Natural killer cell (primary cell): ENCODE results near the gene UTS2B. TPM values are rescaled to one million over a fixed set of nuclear protein-coding genes. Genes with fewer than 3 reads are reported as not detected.

Experiments used
- ATAC-seq, 3 donors: fragments of 150-1000 bp in 2 of 3; fragments of 200-7000 bp in 1 of 3; cut with Tn5 transposase; 1 replicate in 1 of 3; 2 replicates in 2 of 3; pipeline ENCODE4 v1.10.0; 2021; ENCODE audit warnings: mild to moderate bottlenecking in 2 of 3, moderate library complexity in 2 of 3
- DNase-seq, 2 donors: peaks; one replicate each; pipeline versions ENCODE4 v3.0.0 to v3.0.0-alpha.2; 2013 to 2021; ENCODE audit warnings: mixed read lengths in 1 of 2
- H3K27ac ChIP-seq: one replicate; pipeline ENCODE4 v1.5.1; 2013; ENCODE audit warnings: mild to moderate bottlenecking, low read length
- H3K27me3 ChIP-seq: one replicate; pipeline ENCODE4 v1.6.1; 2013; ENCODE audit warnings: low read length; ENCODE audit not compliant: control insufficient read depth, insufficient read depth
- H3K36me3 ChIP-seq: one replicate; pipeline ENCODE4 v1.6.1; 2013; ENCODE audit warnings: low read length; ENCODE audit not compliant: control insufficient read depth, insufficient read depth
- H3K4me1 ChIP-seq: one replicate; pipeline ENCODE4 v1.6.1; 2013; ENCODE audit warnings: low read length; ENCODE audit not compliant: control insufficient read depth, insufficient read depth
- H3K4me3 ChIP-seq: one replicate; pipeline ENCODE4 v1.5.1; 2013; ENCODE audit warnings: low read length
- H3K9me3 ChIP-seq: one replicate; pipeline ENCODE4 v1.6.1; 2013; ENCODE audit warnings: low read length; ENCODE audit not compliant: control insufficient read depth, insufficient read depth
- H3K27ac Mint-ChIP-seq, 2 donors: one replicate each; pipeline ENCODE4 v1.8.0; 2022; ENCODE audit warnings: mild to moderate bottlenecking in 2 of 2, mixed read lengths in 2 of 2, moderate library complexity in 1 of 2
- H3K27me3 Mint-ChIP-seq, 2 donors: one replicate each; pipeline ENCODE4 v1.8.0; 2022; ENCODE audit warnings: low read depth in 2 of 2, mixed read lengths in 2 of 2
- H3K36me3 Mint-ChIP-seq: one replicate; pipeline ENCODE4 v1.8.0; 2022; ENCODE audit warnings: mixed read lengths
- H3K4me1 Mint-ChIP-seq, 2 donors: one replicate each; pipeline ENCODE4 v1.8.0; 2022; ENCODE audit warnings: mixed read lengths in 2 of 2
- H3K4me3 Mint-ChIP-seq: one replicate; pipeline ENCODE4 v1.8.0; 2022; ENCODE audit warnings: mild to moderate bottlenecking, moderate library complexity, mixed read lengths
- H3K9me3 Mint-ChIP-seq, 2 donors: one replicate each; pipeline ENCODE4 v1.8.0; 2022; ENCODE audit warnings: mixed read lengths in 2 of 2
- WGBS: methylation state at CpG from one replicate; pipeline ENCODE4 v1.1.7; 2013; ENCODE audit warnings: missing lambda C conversion rate; ENCODE audit not compliant: insufficient coverage; 5-methylcytosine and 5-hydroxymethylcytosine counted together
- intact Hi-C: fragments of 100-400 bp; cut with micrococcal nuclease; formaldehyde crosslinking; loops from one replicate; pipeline ENCODE4 v1.14.2; 2022
- total RNA-seq, 4 donors: library from RNA; stranded (reverse); fragments of 120-200 nt in 1 of 4; gene quantifications; one replicate each; pipeline versions ENCODE4 v1.2.3 to v1.2.4, GENCODE V29; 2013 to 2022
- TF ChIP-seq, protein P1 (sequence below): fragments of 200-600 bp; IDR thresholded peaks from one replicate; pipeline ENCODE4 v1.8.0; 2022; ENCODE audit warnings: antibody characterized with exemption

The UTS2B gene
- total RNA-seq, 3 donors from 2014 or later (not counting 1 experiment from before 2014, with no cell fraction given): 0.47 TPM; not detected in 2

- Mint-ChIP-seq H3K4me1 (peaks cover 16 to 21% of the 10 kb centered on the region in 2 donors), H3K9me3 (no peaks in the 10 kb centered on the region)
These were observed 11.7 kb upstream of the UTS2B start for GRCh38 chr3:191342006-191342405.

DNA sequence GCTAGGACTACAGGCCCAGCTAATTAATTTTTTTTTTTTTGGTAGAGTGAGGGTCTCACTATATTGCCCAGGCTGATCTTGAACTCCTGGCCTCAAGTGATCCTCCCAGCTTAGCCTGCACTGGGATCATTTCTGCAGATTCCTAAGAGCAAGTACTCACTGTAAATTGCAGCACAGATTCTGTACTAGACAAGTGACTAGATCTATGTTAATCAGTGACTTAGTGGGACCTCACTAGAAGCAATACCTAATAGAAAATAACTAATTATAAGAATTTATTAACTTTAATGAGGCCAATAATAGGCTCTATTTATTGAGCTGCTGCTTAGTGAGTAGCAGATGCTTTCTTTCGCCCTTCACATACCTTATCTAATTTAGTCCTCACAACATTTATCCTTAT, 10.6 kb upstream of the UTS2B start:
- no peak overlapping the region for H3K4me3 Mint-ChIP-seq
- ATAC-seq: no peak
- H3K27ac Mint-ChIP-seq: no peak overlapping the region
- H3K9me3 ChIP-seq: no peaks in the 10 kb centered on the region
- TF ChIP-seq, protein P1, sequence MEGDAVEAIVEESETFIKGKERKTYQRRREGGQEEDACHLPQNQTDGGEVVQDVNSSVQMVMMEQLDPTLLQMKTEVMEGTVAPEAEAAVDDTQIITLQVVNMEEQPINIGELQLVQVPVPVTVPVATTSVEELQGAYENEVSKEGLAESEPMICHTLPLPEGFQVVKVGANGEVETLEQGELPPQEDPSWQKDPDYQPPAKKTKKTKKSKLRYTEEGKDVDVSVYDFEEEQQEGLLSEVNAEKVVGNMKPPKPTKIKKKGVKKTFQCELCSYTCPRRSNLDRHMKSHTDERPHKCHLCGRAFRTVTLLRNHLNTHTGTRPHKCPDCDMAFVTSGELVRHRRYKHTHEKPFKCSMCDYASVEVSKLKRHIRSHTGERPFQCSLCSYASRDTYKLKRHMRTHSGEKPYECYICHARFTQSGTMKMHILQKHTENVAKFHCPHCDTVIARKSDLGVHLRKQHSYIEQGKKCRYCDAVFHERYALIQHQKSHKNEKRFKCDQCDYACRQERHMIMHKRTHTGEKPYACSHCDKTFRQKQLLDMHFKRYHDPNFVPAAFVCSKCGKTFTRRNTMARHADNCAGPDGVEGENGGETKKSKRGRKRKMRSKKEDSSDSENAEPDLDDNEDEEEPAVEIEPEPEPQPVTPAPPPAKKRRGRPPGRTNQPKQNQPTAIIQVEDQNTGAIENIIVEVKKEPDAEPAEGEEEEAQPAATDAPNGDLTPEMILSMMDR: no peak
- no peak for DNase-seq
- no peaks in the 10 kb centered on the region for H3K27me3 Mint-ChIP-seq
- peaks cover 16 to 17% of the 10 kb centered on the region in 2 donors for H3K4me1 Mint-ChIP-seq
- 80% methylated on average over 1 of the region's 1 CpG for WGBS
- H3K4me3 ChIP-seq: no peak overlapping the region
- no peaks in the 10 kb centered on the region for H3K36me3 ChIP-seq
- intact Hi-C loops: no loop called here
- H3K36me3 Mint-ChIP-seq: no peaks in the 10 kb centered on the region
- no peaks in the 10 kb centered on the region for H3K9me3 Mint-ChIP-seq
- H3K27ac ChIP-seq: no peak overlapping the region
- H3K27me3 ChIP-seq: no peaks in the 10 kb centered on the region
- no peaks in the 10 kb centered on the region for H3K4me1 ChIP-seq

More at GRCh38 chr3:191342006-191342405, 11.7 kb upstream of the UTS2B start:
- no peak for DNase-seq
- no peaks in the 10 kb centered on the region for H3K36me3 Mint-ChIP-seq
- no peaks in the 10 kb centered on the region for H3K27me3 Mint-ChIP-seq
- peak overlapping the region in 1 of 2 donors; percentile 53 for H3K27ac Mint-ChIP-seq
- H3K4me3 Mint-ChIP-seq: no peak overlapping the region
- TF ChIP-seq, protein P1: no peak
- Histone ChIP-seq H3K27ac (no peak overlapping the region), H3K36me3 (no peaks in the 10 kb centered on the region), H3K4me1 (no peaks in the 10 kb centered on the region), H3K27me3 (no peaks in the 10 kb centered on the region), H3K4me3 (no peak overlapping the region), H3K9me3 (no peaks in the 10 kb centered on the region)
- ATAC-seq: no peak
- 100% methylated on average over 1 of the region's 2 CpGs for WGBS
- intact Hi-C loops: no loop called here

DNA sequence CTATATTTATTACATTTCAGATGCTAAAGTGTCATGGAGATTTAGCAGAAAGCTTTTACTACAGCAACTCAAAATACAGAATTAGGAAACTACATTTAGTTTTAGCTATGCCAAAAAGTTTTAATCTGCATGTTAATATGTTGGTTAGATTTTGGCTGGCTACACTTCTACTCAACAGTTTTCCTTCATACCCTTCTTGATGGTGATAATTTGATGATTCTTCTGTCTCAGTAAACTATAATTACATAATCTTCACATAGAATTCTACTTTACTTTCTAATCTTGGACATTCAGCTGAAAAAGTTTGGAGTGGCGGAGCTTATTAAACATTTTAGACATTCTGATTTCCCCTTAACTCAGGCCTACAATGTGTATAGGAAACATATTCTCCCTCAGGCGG, 10.0 kb upstream of the UTS2B start:
- intact Hi-C loops: no loop called here
- no peak overlapping the region for H3K4me3 ChIP-seq
- no peaks in the 10 kb centered on the region for H3K27me3 ChIP-seq
- no peaks in the 10 kb centered on the region for H3K9me3 Mint-ChIP-seq
- no peak overlapping the region for H3K27ac ChIP-seq
- TF ChIP-seq, protein P1: no peak
- H3K9me3 ChIP-seq: no peaks in the 10 kb centered on the region
- H3K4me1 ChIP-seq: no peaks in the 10 kb centered on the region
- no peak overlapping the region for H3K4me3 Mint-ChIP-seq
- 88% methylated on average over 1 of the region's 2 CpGs for WGBS
- DNase-seq: no peak
- no peaks in the 10 kb centered on the region for H3K36me3 Mint-ChIP-seq
- no peaks in the 10 kb centered on the region for H3K27me3 Mint-ChIP-seq
- ATAC-seq: no peak
- H3K4me1 Mint-ChIP-seq: peaks cover 13 to 17% of the 10 kb centered on the region in 2 donors
- H3K36me3 ChIP-seq: no peaks in the 10 kb centered on the region
- H3K27ac Mint-ChIP-seq: no peak overlapping the region

- Mint-ChIP-seq H3K4me3 (no peak overlapping the region), H3K36me3 (no peaks in the 10 kb centered on the region), H3K4me1 (peaks cover 13 to 17% of the 10 kb centered on the region in 2 donors), H3K9me3 (no peaks in the 10 kb centered on the region), H3K27me3 (no peaks in the 10 kb centered on the region), H3K27ac (no peak overlapping the region)
- TF ChIP-seq, protein P1: no peak
- no peak overlapping the region for H3K27ac ChIP-seq
- H3K4me3 ChIP-seq: no peak overlapping the region
- no peaks in the 10 kb centered on the region for H3K4me1 ChIP-seq
- WGBS: 81% methylated on average over 2 of the region's 3 CpGs
- no peaks in the 10 kb centered on the region for H3K27me3 ChIP-seq
- no peaks in the 10 kb centered on the region for H3K36me3 ChIP-seq
- intact Hi-C loops: no loop called here
- DNase-seq (no peak), ATAC-seq (no peak)
- H3K9me3 ChIP-seq: no peaks in the 10 kb centered on the region
These were observed 9.1 kb upstream of the UTS2B start for GRCh38 chr3:191339316-191339917.
